ENCODE measurements around the gene TP53RK.

Gene TP53RK

GRCh38 chr20:46657137-46657536 lies 32.1 kb downstream of the TP53RK start:
- H3K4me3 ChIP-seq (ENCODE audit: low read depth, low read length): no peak overlapping the region
- TF ChIP-seq CTCF (IDR thresholded peaks at IDR 0.05; ENCODE audit: low read depth, low read length): no peak

- no peak for TF ChIP-seq CTCF (IDR thresholded peaks at IDR 0.05; ENCODE audit: low read depth, low read length)
- H3K4me3 ChIP-seq (ENCODE audit: low read depth, low read length): no peak overlapping the region
Measured at GRCh38 chr20:46652699-46653098, 36.5 kb downstream of the TP53RK start.

- no peak within 1 kb of the TSS for H3K4me3 ChIP-seq (ENCODE audit: low read depth, low read length)
Measured at GRCh38 chr20:46651091-46651962, 37.9 kb downstream of the TP53RK start, which contains the start of gene SLC13A3. TSS of gene SLC13A3 (minus strand) at chr20:46651459. CDS start at chr20:46651421, 38 bp downstream.

GRCh38 chr20:46650575-46651090 lies 38.6 kb downstream of the TP53RK start:
- TF ChIP-seq CTCF (IDR thresholded peaks at IDR 0.05; ENCODE audit: low read depth, low read length): no peak
- H3K4me3 ChIP-seq (ENCODE audit: low read depth, low read length): no peak overlapping the region

More at GRCh38 chr20:46651091-46651962, 37.9 kb downstream of the TP53RK start, which contains the start of gene SLC13A3:
- TF ChIP-seq CTCF (IDR thresholded peaks at IDR 0.05; ENCODE audit: low read depth, low read length): no peak

- no peak overlapping the region for H3K4me3 ChIP-seq (ENCODE audit: low read depth, low read length)
- no peak for TF ChIP-seq CTCF (IDR thresholded peaks at IDR 0.05; ENCODE audit: low read depth, low read length)
Measured at GRCh38 chr20:46649965-46650542, 39.2 kb downstream of the TP53RK start.

GRCh38 chr20:46649650-46649949 lies 39.6 kb downstream of the TP53RK start:
- no peak for TF ChIP-seq CTCF (IDR thresholded peaks at IDR 0.05; ENCODE audit: low read depth, low read length)
- H3K4me3 ChIP-seq (ENCODE audit: low read depth, low read length): no peak overlapping the region
